Measurements from ENCODE around the gene GTPBP10. TPM values are rescaled to one million over a fixed set of nuclear protein-coding genes. Genes with fewer than 3 reads are reported as not detected.

Gene GTPBP10
- total and polyA plus RNA-seq, 12 donors, result 7.2 to 32.8 (median 22.0) TPM

DNA sequence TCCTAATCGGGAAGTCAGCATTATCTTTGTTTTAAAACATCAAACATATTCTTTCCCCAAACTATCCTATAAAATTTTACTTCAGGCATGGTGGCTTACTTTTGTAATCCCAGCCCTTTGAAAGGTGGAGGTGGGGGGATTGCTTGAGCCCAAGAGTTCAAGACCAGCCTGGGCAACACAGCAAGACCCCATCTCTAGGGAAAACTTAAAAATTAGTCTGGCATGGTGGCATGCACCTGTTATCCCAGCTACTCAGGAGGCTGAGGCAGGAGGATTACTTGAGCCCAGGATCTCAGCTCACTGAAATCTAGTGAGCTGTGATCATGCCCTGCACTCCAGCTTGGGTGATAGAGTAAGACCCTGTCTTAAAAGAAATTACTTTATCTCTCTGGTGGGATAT, 61.6 kb downstream of the GTPBP10 start:
- WGBS, 4 donors, result 90 to 96% (median 95%) methylated on average over 1 of the region's 1 CpG
- no peak overlapping the region for H3K4me3 ChIP-seq
- H3K27me3 ChIP-seq, result no peaks in the 10 kb centered on the region
- H3K27ac ChIP-seq, result no peak overlapping the region
- no peaks in the 10 kb centered on the region for H3K9me3 ChIP-seq (replicated peaks in 1 of 3)
- intact Hi-C loops (cut with DNase I), result no loop called here
- peaks cover 5 to 19% of the 10 kb centered on the region in 2 donors for H3K4me1 ChIP-seq (replicated peaks in 1 of 2)
- H3K36me3 ChIP-seq (replicated peaks in 1 of 2), result peaks cover 0 to 33% of the 10 kb centered on the region in 2 donors
- no peak for DNase-seq
- TF ChIP-seq, protein P1, sequence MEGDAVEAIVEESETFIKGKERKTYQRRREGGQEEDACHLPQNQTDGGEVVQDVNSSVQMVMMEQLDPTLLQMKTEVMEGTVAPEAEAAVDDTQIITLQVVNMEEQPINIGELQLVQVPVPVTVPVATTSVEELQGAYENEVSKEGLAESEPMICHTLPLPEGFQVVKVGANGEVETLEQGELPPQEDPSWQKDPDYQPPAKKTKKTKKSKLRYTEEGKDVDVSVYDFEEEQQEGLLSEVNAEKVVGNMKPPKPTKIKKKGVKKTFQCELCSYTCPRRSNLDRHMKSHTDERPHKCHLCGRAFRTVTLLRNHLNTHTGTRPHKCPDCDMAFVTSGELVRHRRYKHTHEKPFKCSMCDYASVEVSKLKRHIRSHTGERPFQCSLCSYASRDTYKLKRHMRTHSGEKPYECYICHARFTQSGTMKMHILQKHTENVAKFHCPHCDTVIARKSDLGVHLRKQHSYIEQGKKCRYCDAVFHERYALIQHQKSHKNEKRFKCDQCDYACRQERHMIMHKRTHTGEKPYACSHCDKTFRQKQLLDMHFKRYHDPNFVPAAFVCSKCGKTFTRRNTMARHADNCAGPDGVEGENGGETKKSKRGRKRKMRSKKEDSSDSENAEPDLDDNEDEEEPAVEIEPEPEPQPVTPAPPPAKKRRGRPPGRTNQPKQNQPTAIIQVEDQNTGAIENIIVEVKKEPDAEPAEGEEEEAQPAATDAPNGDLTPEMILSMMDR (IDR thresholded peaks at IDR 0.05), result no peak
- no peak for TF ChIP-seq POLR2A (IDR thresholded peaks at IDR 0.05)

DNA sequence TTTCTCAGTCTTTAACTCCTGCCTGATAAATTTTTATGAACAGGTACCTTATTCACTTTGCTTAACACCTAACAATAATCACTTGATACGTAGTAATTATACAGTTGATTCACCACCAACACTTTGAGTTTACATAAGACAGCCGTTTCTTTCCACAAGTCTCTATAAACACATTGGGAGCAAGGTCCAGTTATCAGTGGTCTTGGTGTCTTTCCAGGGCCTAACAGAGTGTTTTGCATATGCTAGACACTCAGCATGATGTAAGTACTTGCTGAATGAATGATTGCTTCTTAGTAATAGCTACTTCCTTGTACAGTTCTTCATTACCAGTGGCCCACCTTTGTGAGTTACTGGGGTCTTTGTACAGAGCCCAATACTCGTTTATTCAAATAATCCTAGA, 63.2 kb downstream of the GTPBP10 start:
- intact Hi-C loops (cut with DNase I), result no loop called here
- H3K4me1 ChIP-seq (replicated peaks in 1 of 2), result peaks cover 0 to 20% of the 10 kb centered on the region in 2 donors
- no peak for TF ChIP-seq POLR2A (IDR thresholded peaks at IDR 0.05)
- TF ChIP-seq, protein P1 (IDR thresholded peaks at IDR 0.05), result no peak
- no peak for DNase-seq
- H3K27ac ChIP-seq, result no peak overlapping the region
- peaks cover 0 to 42% of the 10 kb centered on the region in 2 donors for H3K36me3 ChIP-seq (replicated peaks in 1 of 2)
- WGBS, 4 donors, result 64 to 76% (median 67%) methylated on average over 3 of the region's 3 CpGs
- H3K4me3 ChIP-seq, result no peak overlapping the region
- H3K9me3 ChIP-seq (replicated peaks in 1 of 3), result no peaks in the 10 kb centered on the region
- H3K27me3 ChIP-seq, result no peaks in the 10 kb centered on the region

DNA sequence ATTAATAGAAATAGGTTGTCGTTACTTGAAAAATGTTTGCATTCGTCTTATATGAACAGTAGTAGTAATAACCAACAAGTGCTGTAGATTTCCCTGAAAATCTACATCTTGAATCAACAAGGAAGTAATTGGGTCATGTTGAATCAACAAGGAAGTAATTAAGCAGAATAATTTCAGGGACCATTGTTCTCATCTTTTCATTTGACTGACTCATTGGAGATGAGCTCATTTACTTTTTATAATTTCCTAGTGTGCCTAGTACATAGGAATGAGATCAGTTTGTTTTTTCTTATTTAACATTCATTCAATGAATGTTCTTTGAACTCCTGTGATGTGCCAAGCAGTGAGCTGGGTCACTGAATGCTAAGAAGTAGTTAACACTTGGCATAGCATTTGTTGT, 65.0 kb downstream of the GTPBP10 start:
- Histone ChIP-seq H3K9me3 (replicated peaks in 1 of 3) (no peaks in the 10 kb centered on the region), H3K4me1 (replicated peaks in 1 of 2) (peaks cover 0 to 16% of the 10 kb centered on the region in 2 donors), H3K27me3 (no peaks in the 10 kb centered on the region), H3K36me3 (replicated peaks in 1 of 2) (peaks cover 0 to 35% of the 10 kb centered on the region in 2 donors), H3K27ac (peak overlapping the region in 1 of 5 donors; percentile 3), H3K4me3 (no peak overlapping the region)
- WGBS, 4 donors, result 82 to 93% (median 89%) methylated on average over 2 of the region's 2 CpGs
- no peak for TF ChIP-seq POLR2A (IDR thresholded peaks at IDR 0.05)
- TF ChIP-seq, protein P1 (IDR thresholded peaks at IDR 0.05), result no peak
- intact Hi-C loops (cut with DNase I), result no loop called here
- no peak for DNase-seq

DNA sequence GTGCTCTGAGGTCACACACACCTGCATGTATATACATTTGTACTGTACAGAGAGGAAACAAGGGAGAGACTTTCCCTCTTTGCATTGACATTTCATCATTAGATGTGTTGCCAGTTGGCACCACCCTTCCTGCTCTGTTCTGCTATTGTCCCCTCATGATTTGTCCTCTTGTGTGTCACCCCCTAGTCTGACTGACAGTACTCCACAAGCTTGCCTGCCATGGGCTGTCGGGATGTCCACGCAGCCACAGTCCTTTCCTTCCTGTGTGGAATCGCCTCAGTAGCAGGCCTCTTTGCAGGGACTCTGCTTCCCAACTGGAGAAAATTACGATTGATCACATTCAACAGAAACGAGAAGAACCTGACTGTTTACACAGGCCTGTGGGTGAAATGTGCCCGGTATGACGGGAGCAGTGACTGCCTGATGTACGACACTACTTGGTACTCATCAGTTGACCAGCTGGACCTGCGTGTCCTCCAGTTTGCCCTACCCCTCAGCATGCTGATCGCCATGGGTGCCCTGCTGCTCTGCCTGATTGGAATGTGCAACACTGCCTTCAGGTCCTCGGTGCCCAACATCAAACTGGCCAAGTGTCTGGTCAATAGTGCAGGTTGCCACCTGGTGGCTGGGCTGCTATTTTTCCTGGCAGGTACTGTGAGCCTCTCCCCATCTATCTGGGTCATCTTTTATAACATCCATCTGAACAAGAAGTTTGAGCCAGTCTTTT, 66.1 kb downstream of the GTPBP10 start:
- TF ChIP-seq, protein P1 (IDR thresholded peaks at IDR 0.05), result peak in 3 of 6 experiments; percentile 17 to 24 (median 23)
- no peak for TF ChIP-seq POLR2A (IDR thresholded peaks at IDR 0.05)
- Histone ChIP-seq H3K27ac (no peak overlapping the region), H3K4me3 (no peak overlapping the region), H3K27me3 (no peaks in the 10 kb centered on the region), H3K9me3 (replicated peaks in 1 of 3) (no peaks in the 10 kb centered on the region), H3K4me1 (replicated peaks in 1 of 2) (peaks cover 0 to 16% of the 10 kb centered on the region in 2 donors), H3K36me3 (replicated peaks in 1 of 2) (peaks cover 0 to 24% of the 10 kb centered on the region in 2 donors)
- peak in 5 of 7 donors; percentile 28 to 61 (median 31) for DNase-seq
- intact Hi-C loops (cut with DNase I), result no loop called here
- 91 to 96% (median 93%) methylated on average over 10 to 11 of the region's 11 CpGs for WGBS, 4 donors
